Smooth muscle cell (in vitro differentiated cells): Measurements from ENCODE around the gene CEP350. TPM values are rescaled to one million over a fixed set of nuclear protein-coding genes. Genes with fewer than 3 reads are reported as not detected.

ENCODE experiments used
- DNase-seq: peaks from one replicate; lab custom pipeline; 2025; ENCODE audit not compliant: unreplicated experiment; lab: John Stamatoyannopoulos, UW
- H2AFZ ChIP-seq: fragments of 200-600 bp; sonication (generic); 2 replicates; pipeline ENCODE4 v1.6.0; 2016; ENCODE audit warnings: antibody characterized with exemption, low read depth, mild to moderate bottlenecking
- H3F3A ChIP-seq: fragments of 200-600 bp; sonication (generic); 2 replicates; pipeline ENCODE4 v1.6.0; 2017; ENCODE audit warnings: antibody characterized with exemption, low read depth
- H3K27ac ChIP-seq: fragments of 200-600 bp; sonication (generic); 2 replicates; pipeline ENCODE4 v1.5.1; 2016; ENCODE audit warnings: low read depth, mild to moderate bottlenecking
- H3K27me3 ChIP-seq: fragments of 200-600 bp; sonication (generic); 2 replicates; pipeline ENCODE4 v1.6.1; 2016; ENCODE audit warnings: low read depth, mild to moderate bottlenecking
- H3K36me3 ChIP-seq: fragments of 200-600 bp; sonication (generic); 2 replicates; pipeline ENCODE4 v1.5.1; 2016; ENCODE audit warnings: low read depth
- H3K4me1 ChIP-seq: fragments of 200-600 bp; sonication (generic); 2 replicates; pipeline ENCODE4 v1.5.1; 2016; ENCODE audit warnings: low read depth
- H3K4me2 ChIP-seq: fragments of 200-600 bp; sonication (generic); 2 replicates; pipeline ENCODE4 v1.6.0; 2016; ENCODE audit warnings: mild to moderate bottlenecking
- H3K4me3 ChIP-seq: fragments of 200-600 bp; sonication (generic); 2 replicates; pipeline ENCODE4 v1.5.1; 2016; ENCODE audit warnings: mild to moderate bottlenecking
- H3K79me2 ChIP-seq: fragments of 200-600 bp; sonication (generic); 2 replicates; pipeline ENCODE4 v1.6.0; 2016; ENCODE audit warnings: low read depth, mild to moderate bottlenecking
- H3K9ac ChIP-seq: fragments of 200-600 bp; sonication (generic); 2 replicates; pipeline ENCODE4 v1.6.0; 2016; ENCODE audit warnings: low read depth
- H3K9me3 ChIP-seq: fragments of 200-600 bp; sonication (generic); replicated peaks from 2 replicates; pipeline ENCODE4 v1.5.1; 2016; ENCODE audit warnings: low read depth
- H4K20me1 ChIP-seq: fragments of 200-600 bp; sonication (generic); 2 replicates; pipeline ENCODE4 v1.6.0; 2016; ENCODE audit warnings: low read depth
- CTCF ChIP-seq: fragments of 200-600 bp; sonication (generic); IDR thresholded peaks from 2 replicates; pipeline ENCODE4 v1.5.1; 2017; ENCODE audit warnings: borderline replicate concordance, mild to moderate bottlenecking, antibody characterized with exemption; ENCODE audit not compliant: insufficient read depth, poor library complexity, severe bottlenecking
- WGBS: methylation state at CpG from one replicate; pipeline ENCODE4 v1.1.7; 2016; ENCODE audit warnings: low lambda C conversion rate; 5-methylcytosine and 5-hydroxymethylcytosine counted together
- polyA plus RNA-seq: library from polyadenylated mRNA; unstranded; fragments of >200 nt; fragmentation: Nextera tagmentation; extraction: Ambion mirVana; gene quantifications from 2 replicates; pipeline ENCODE4 v1.2.1, GENCODE V29; 2016
- total RNA-seq: library from RNA; depleted of rRNA; stranded (reverse); fragments of >200 nt; gene quantifications from 2 replicates; pipeline ENCODE4 v1.2.3, GENCODE V29; 2014

The CEP350 gene
- total and polyA plus RNA-seq, 2 experiments from 2014 or later = 17.0 to 35.9 TPM

GRCh38 chr1:179966551-179966950 is 11.9 kb downstream of the CEP350 start:
- no peak for DNase-seq
- Histone ChIP-seq H3K27me3 (no peaks in the 10 kb centered on the region), H3K9ac (no peak overlapping the region), H3K79me2 (peaks cover 100% of the 10 kb centered on the region), H3K4me1 (no peaks in the 10 kb centered on the region), H3K27ac (no peak overlapping the region), H3F3A (no peaks in the 10 kb centered on the region), H3K36me3 (no peaks in the 10 kb centered on the region), H3K4me2 (no peak overlapping the region), H3K9me3 (no peaks in the 10 kb centered on the region), H3K4me3 (no peak overlapping the region), H4K20me1 (peaks cover 95% of the 10 kb centered on the region), H2AFZ (no peak overlapping the region)
- TF ChIP-seq CTCF = no peak

- 99% methylated on average over 6 of the region's 6 CpGs for WGBS
- no peaks in the 10 kb centered on the region for H3K9me3 ChIP-seq
- H3K36me3 ChIP-seq = no peaks in the 10 kb centered on the region
- H4K20me1 ChIP-seq = peaks cover 94% of the 10 kb centered on the region
- no peaks in the 10 kb centered on the region for H3K4me1 ChIP-seq
- H3K9ac ChIP-seq = no peak overlapping the region
- H3K4me3 ChIP-seq = no peak overlapping the region
- no peak for DNase-seq
- H3K79me2 ChIP-seq = peaks cover 100% of the 10 kb centered on the region
- no peaks in the 10 kb centered on the region for H3K27me3 ChIP-seq
- TF ChIP-seq CTCF = no peak
- H3K27ac ChIP-seq = no peak overlapping the region
- no peak overlapping the region for H2AFZ ChIP-seq
- H3K4me2 ChIP-seq = no peak overlapping the region
- H3F3A ChIP-seq = no peaks in the 10 kb centered on the region
Measured at GRCh38 chr1:179968284-179968993, 13.8 kb downstream of the CEP350 start.

- Histone ChIP-seq H3F3A (no peaks in the 10 kb centered on the region), H3K9ac (no peak overlapping the region), H3K4me2 (no peak overlapping the region), H3K36me3 (no peaks in the 10 kb centered on the region), H3K9me3 (no peaks in the 10 kb centered on the region), H2AFZ (no peak overlapping the region), H3K79me2 (peaks cover 100% of the 10 kb centered on the region), H3K4me1 (no peaks in the 10 kb centered on the region), H3K4me3 (no peak overlapping the region), H4K20me1 (peaks cover 94% of the 10 kb centered on the region), H3K27me3 (no peaks in the 10 kb centered on the region), H3K27ac (no peak overlapping the region)
- DNase-seq = no peak
- no peak for TF ChIP-seq CTCF
- 92% methylated on average over 8 of the region's 8 CpGs for WGBS
Measured at GRCh38 chr1:179968994-179969919, 14.6 kb downstream of the CEP350 start.
